ENCODE results near the gene SLAMF1. TPM values are rescaled to one million over a fixed set of nuclear protein-coding genes. Genes with fewer than 3 reads are reported as not detected.

The SLAMF1 gene
- polyA plus RNA-seq, 4 donors: 0.07 to 0.23 (median 0.13) TPM

- no peak for DNase-seq (ENCODE audit: low read depth in 4 of 4, low spot score in 3 of 4)
These were observed 20.1 kb downstream of the SLAMF1 start for GRCh38 chr1:160626509-160627342.

GRCh38 chr1:160625725-160626498 is 20.9 kb downstream of the SLAMF1 start:
- DNase-seq (ENCODE audit: low read depth in 4 of 4, low spot score in 3 of 4): no peak

- DNase-seq (ENCODE audit: low read depth in 4 of 4, low spot score in 3 of 4): no peak
These were observed 21.5 kb downstream of the SLAMF1 start for GRCh38 chr1:160625321-160625720.

GRCh38 chr1:160624464-160624863 is 22.4 kb downstream of the SLAMF1 start:
- DNase-seq (ENCODE audit: low read depth in 4 of 4, low spot score in 3 of 4): no peak

DNA sequence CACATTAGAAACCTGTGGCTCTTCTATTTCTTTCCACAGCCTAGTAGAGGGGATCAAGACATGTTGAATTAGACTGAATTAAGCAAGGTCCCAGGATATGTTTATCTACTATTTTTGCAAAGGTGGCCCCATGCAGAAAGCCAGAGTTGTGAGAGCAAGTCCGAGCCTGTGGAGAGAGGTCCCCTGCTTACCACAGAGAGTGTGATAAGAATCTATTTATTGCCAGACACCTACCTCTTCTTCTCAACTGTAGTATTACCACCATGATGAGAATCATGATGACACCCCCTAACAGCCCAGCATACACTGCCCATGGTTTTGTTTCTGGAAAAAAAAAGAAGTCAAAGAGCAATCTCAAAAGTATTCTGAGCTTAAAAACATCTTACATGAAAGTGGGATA is 23.0 kb downstream of the SLAMF1 start:
- no peak for DNase-seq (ENCODE audit: low read depth in 4 of 4, low spot score in 3 of 4)

- no peak for DNase-seq (ENCODE audit: low read depth in 4 of 4, low spot score in 3 of 4)
These were observed 23.6 kb downstream of the SLAMF1 start for GRCh38 chr1:160623227-160623633.

DNA sequence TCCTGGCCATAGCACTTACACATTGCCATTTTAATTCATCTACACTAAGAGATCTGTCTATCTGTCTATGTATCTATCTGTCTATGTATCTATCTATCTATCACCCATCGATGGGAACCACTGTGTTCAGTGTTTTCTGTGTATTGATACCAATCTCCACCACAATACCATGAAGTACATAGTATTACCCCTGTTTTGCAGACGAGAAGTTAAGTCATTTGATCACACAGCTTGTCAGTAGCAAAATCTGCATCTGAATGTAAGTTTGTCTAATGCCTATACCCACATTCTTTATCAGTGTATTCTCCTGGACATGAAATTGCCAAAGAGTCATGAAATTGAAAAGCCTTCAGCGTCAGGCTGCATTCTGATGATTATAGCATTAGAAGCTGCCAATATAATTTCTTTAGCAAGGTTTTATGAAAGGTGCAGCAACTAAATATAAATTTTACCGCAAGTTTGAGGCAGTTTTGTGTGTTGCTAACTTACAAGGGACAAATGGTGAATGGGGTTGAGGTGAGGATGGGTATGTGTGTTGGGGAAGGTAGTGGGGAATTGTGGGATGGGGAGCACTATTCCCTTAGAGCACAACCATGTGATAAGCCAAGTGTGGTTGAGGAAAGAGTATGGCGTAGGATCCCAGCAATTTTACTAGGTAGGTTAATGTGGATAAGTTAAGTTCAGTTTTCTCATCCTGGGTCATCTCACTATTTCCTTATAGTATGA is 24.2 kb downstream of the SLAMF1 start:
- DNase-seq (ENCODE audit: low read depth in 4 of 4, low spot score in 3 of 4): no peak

DNA sequence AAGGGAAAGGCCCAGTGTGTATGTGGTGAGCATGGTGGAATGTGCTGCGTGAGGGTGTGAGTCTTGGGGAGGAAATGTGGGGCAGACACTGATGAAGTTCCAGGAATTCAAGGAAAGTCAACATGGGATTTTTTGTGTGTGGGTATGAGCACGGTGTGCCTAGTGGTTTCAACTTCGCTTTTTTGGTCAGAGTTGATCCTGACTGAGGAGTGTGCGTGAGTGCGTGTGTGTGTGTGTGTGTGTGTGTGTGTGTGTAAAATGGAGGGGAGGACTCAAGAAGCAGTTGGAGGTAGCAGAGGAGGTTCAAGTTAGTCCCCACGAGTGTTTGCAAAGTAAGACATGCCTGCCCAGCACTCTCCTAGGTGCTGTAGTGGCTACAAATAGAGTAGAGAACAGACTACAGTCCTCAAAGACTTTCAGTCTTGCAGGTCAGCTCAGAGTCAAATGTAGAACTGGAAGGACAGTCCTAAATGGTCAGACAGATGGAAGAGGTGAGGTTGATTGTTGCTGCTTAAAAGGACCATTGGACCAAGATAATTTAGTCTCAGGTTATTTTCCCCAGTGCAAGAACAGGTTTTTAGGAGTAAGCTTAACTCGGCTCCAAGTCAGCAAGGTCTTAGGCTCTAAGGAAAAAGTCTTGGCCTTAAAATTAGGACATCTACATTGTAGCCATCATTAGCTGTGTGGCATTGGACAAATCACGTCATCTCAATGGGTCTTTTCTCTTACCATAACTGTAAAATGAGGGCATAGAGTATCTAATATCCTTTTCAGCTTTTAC is 25.0 kb downstream of the SLAMF1 start:
- DNase-seq (ENCODE audit: low read depth in 4 of 4, low spot score in 3 of 4): no peak

GRCh38 chr1:160620942-160621632 is 25.8 kb downstream of the SLAMF1 start:
- DNase-seq (ENCODE audit: low read depth in 4 of 4, low spot score in 3 of 4): no peak

DNA sequence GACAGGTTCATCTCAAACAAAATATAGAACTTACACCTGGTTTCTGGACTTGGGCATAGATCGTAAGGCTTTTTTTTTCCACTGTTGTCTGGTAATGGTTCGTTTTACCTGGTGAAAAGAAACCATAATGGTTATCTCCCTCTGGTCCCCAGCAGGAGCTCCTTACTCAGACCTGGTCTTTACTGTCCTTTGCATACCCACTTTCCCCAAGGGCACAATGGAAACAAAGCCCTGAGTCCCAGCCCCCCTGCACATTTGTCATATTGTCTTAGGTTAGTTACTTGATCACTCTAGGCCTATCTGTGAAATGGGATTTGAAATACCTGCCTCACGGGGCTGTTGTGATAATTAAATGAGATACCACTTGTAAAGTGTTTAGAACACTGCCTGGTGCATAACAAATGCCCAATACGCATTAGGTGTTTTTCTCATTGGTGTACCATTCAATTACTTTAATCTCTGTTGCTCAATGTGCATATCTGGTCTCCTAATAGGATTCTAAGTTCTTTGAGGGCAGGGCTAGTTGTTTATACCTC is 27.0 kb downstream of the SLAMF1 start:
- no peak for DNase-seq (ENCODE audit: low read depth in 4 of 4, low spot score in 3 of 4)

DNA sequence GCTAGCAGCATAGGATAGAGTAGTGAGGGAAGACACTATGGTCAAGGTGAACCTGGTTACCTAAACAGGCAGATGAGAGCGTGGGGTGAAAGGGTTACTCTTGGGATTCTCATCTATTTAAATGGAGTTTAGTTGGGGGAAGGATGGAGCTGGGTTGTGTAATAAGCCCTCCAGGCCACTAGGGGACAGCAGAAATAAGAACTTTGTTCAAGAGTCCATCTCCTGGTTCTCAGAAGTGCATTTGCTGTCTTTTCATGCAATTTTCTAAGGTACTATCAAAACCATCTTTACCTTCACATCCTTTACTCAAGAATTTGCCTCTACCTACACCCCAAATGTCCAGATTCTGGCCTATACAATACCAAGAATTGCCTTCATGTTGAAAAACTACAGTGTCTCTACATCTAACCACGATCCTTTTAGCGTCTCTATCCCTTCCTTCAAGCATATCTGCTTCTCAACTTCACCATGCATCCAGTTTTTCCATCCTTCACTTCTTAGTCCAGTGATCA is 28.0 kb downstream of the SLAMF1 start:
- DNase-seq (ENCODE audit: low read depth in 4 of 4, low spot score in 3 of 4): no peak

DNA sequence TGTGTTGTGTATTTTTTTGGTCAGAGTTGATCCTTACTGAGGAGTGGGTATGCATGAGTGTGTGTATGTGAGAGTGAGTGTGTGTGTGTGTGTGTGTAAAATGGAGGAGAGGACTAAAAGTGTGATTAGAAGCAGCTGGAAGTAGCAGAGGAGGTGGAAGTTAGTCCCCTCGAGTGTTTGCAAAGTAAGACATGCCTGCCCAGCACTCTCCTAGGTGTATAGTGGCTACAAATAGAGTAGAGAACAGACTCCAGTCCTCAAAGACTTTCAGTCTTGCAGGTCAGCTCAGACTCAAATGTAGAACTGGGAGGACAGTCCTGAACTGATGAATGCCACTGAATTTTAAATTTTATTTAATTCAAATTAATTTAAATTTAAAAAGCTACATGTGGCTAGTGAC is 28.5 kb downstream of the SLAMF1 start:
- DNase-seq (ENCODE audit: low read depth in 4 of 4, low spot score in 3 of 4): no peak

- no peak for DNase-seq (ENCODE audit: low read depth in 4 of 4, low spot score in 3 of 4)
These were observed 31.2 kb downstream of the SLAMF1 start for GRCh38 chr1:160615660-160616059.

- no peak for DNase-seq (ENCODE audit: low read depth in 4 of 4, low spot score in 3 of 4)
These were observed 32.4 kb downstream of the SLAMF1 start for GRCh38 chr1:160614410-160614809.

DNA sequence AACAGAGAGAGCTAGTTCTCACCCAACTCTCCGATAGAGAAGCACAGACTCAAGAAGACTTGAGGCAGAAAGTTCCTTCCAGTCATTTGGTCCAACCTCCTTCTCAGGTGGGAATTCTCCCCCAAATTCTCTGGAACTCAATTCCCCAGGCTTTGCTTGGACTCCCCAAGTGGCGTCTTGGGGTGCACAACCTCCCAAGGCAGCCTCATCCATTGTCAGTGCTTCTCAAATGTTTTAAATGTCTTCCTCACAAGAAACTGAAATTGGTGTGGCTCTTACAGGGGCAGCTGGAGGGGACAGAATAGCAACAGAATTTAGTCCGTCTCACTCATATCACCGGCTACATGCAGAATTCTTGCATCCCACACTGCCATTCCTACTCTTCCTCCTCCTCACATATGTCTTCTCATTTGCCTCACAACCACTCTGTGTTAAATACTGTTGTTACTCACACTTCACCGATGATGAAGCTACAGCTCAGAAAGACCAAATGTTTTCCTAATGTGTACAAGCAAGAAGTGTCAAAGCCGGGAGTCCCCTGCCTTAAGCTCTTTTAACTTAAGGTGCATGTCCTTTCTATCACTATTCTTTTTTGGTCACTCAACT is 34.1 kb downstream of the SLAMF1 start:
- no peak for DNase-seq (ENCODE audit: low read depth in 4 of 4, low spot score in 3 of 4)

GRCh38 chr1:160610569-160611242 is 36.1 kb downstream of the SLAMF1 start:
- no peak for DNase-seq (ENCODE audit: low read depth in 4 of 4, low spot score in 3 of 4)

- DNase-seq (ENCODE audit: low read depth in 4 of 4, low spot score in 3 of 4): no peak
These were observed 37.9 kb downstream of the SLAMF1 start for GRCh38 chr1:160608941-160609340.

DNA sequence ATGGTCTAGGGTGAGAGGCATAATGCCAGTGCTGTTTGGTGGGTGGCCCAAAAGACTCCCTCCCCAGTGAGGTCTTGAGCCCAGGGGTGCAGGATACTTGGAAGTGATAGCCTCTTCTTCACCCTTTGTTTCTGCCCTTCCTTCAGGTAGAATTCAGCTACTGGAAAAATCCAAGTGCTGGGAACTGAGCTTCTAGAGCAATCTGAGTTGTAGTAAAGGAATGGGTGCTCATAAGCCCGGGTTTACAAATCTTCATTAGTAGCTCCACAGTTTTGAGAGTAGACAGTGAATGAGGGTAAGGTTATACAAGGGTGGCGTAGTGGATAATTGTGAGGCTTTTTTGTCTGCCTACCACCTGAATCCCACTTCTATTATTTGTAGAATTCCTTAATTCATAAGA is 38.3 kb downstream of the SLAMF1 start:
- DNase-seq (ENCODE audit: low read depth in 4 of 4, low spot score in 3 of 4): no peak

All from left renal pelvis (tissue), 4 donors.